Caco-2 (cell line): Measurements from ENCODE around the gene WDR11. TPM values are rescaled to one million over a fixed set of nuclear protein-coding genes. Genes with fewer than 3 reads are reported as not detected.

Source experiments
- BruUV-seq: library from RNA; stranded (reverse); fragments of 400-500 nt; replicated peaks from 2 replicates; lab custom pipeline; 2021; lab: Mats Ljungman, UMichigan
- CTCF ChIA-PET: fragments of 300-600 bp; sonication (Branson Sonifier 250); formaldehyde crosslinking; loops from one replicate; lab custom pipeline; 2022; ENCODE audit warnings: antibody characterized with exemption; lab: Charles Lee
- POLR2A ChIA-PET: fragments of 300-600 bp; sonication (Branson Sonifier 250); formaldehyde crosslinking; loops from one replicate; lab custom pipeline; 2022; ENCODE audit warnings: antibody characterized with exemption; lab: Charles Lee
- DNase-seq, 2 experiments: peaks; one replicate each; pipeline versions ENCODE4 v3.0.0 to v3.0.0-alpha.2; 2020 to 2022
- H3K27me3 ChIP-seq: replicated peaks from 2 replicates; pipeline ENCODE4 v1.6.0; 2011; ENCODE audit warnings: low read length; ENCODE audit not compliant: control insufficient read depth, insufficient read depth
- H3K36me3 ChIP-seq: 2 replicates; pipeline ENCODE4 v1.5.1; 2011; ENCODE audit warnings: low read length; ENCODE audit not compliant: control insufficient read depth, insufficient read depth
- H3K4me1 ChIP-seq: fragments of 250-450 bp; sonication (Bioruptor Pico); 2 replicates; pipeline ENCODE4 v1.5.1; 2020; ENCODE audit warnings: mild to moderate bottlenecking
- H3K4me3 ChIP-seq: 2 replicates; pipeline ENCODE4 v1.5.1; 2011; ENCODE audit warnings: low read depth, mild to moderate bottlenecking, control low read depth, low read length
- H3K9me3 ChIP-seq: fragments of 250-450 bp; sonication (Bioruptor Pico); 2 replicates; pipeline ENCODE4 v1.5.1; 2020; ENCODE audit warnings: mild to moderate bottlenecking, moderate library complexity
- H3K27ac Mint-ChIP-seq: one replicate; pipeline ENCODE4 v1.8.0; 2022; ENCODE audit warnings: mixed read lengths; ENCODE audit not compliant: unreplicated experiment
- H3K27me3 Mint-ChIP-seq: one replicate; pipeline ENCODE4 v1.8.0; 2022; ENCODE audit warnings: mixed read lengths; ENCODE audit not compliant: insufficient read depth, unreplicated experiment
- H3K36me3 Mint-ChIP-seq: one replicate; pipeline ENCODE4 v1.8.0; 2022; ENCODE audit warnings: mild to moderate bottlenecking, mixed read lengths; ENCODE audit not compliant: insufficient read depth, unreplicated experiment
- H3K4me1 Mint-ChIP-seq: one replicate; pipeline ENCODE4 v1.8.0; 2022; ENCODE audit warnings: low read depth, mixed read lengths; ENCODE audit not compliant: unreplicated experiment
- H3K4me3 Mint-ChIP-seq: one replicate; pipeline ENCODE4 v1.8.0; 2022; ENCODE audit warnings: mild to moderate bottlenecking, moderate library complexity, mixed read lengths; ENCODE audit not compliant: unreplicated experiment
- H3K9me3 Mint-ChIP-seq: one replicate; pipeline ENCODE4 v1.8.0; 2022; ENCODE audit warnings: mixed read lengths; ENCODE audit not compliant: unreplicated experiment
- intact Hi-C: fragments of 100-400 bp; cut with micrococcal nuclease; formaldehyde crosslinking; loops from one replicate; pipeline ENCODE4 v1.10.0; 2022; ENCODE audit not compliant: unreplicated experiment
- total RNA-seq: library from RNA; stranded (reverse); gene quantifications from 2 replicates; pipeline ENCODE4 v1.2.3, GENCODE V29; 2022
- TF ChIP-seq, protein P1 (sequence below), 2 experiments: fragments of 200-600 bp in 1 of 2; IDR thresholded peaks; 1 replicate in 1 of 2; 2 replicates in 1 of 2; pipeline versions ENCODE4 v1.5.1 to v1.8.0; 2011 to 2022; ENCODE audit warnings: antibody characterized with exemption in 1 of 2, control low read depth in 1 of 2, inconsistent platforms in 1 of 2, low read depth in 1 of 2, low read length in 1 of 2, mild to moderate bottlenecking in 1 of 2, moderate library complexity in 1 of 2; ENCODE audit not compliant: insufficient read depth in 1 of 2, severe bottlenecking in 1 of 2, unreplicated experiment in 1 of 2

WDR11 gene
- total RNA-seq, 1 experiment from 2014 or later = 59.2 TPM

DNA sequence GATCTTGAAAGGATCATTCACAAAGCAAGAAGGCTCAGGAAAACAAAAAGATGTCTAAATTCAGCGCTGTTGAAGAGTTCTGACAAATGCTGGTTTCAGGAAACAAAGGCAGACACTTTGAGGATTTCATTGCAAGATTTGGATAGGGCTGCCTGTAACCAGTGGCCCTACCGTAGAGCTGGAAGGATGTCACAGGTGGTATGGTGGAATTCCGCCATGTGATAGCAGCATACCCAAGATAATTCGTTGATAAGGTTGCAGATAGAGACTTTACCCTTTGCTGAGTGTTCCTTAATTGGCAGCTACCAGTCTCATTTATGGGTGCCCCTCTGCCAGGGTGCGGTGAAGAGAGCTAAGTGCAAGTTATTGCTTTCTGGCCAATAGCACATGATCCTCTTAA is 100.1 kb downstream of the WDR11 start:
- no peak for DNase-seq
- no peak overlapping the region for H3K4me3 ChIP-seq
- no peaks in the 10 kb centered on the region; the same call in 1 of the 2 replicates for H3K36me3 ChIP-seq
- BruUV-seq = no TSS peak
- intact Hi-C loops = no loop called here
- peaks cover 9% of the 10 kb centered on the region for H3K4me1 ChIP-seq
- ChIA-PET CTCF (no interaction called here), POLR2A (no interaction called here)
- Mint-ChIP-seq H3K27ac (no peak overlapping the region), H3K9me3 (no peaks in the 10 kb centered on the region), H3K4me1 (no peaks in the 10 kb centered on the region), H3K27me3 (no peaks in the 10 kb centered on the region), H3K36me3 (no peaks in the 10 kb centered on the region), H3K4me3 (no peak overlapping the region)
- no peaks in the 10 kb centered on the region for H3K27me3 ChIP-seq
- peaks cover 11% of the 10 kb centered on the region for H3K9me3 ChIP-seq
- TF ChIP-seq, protein P1, sequence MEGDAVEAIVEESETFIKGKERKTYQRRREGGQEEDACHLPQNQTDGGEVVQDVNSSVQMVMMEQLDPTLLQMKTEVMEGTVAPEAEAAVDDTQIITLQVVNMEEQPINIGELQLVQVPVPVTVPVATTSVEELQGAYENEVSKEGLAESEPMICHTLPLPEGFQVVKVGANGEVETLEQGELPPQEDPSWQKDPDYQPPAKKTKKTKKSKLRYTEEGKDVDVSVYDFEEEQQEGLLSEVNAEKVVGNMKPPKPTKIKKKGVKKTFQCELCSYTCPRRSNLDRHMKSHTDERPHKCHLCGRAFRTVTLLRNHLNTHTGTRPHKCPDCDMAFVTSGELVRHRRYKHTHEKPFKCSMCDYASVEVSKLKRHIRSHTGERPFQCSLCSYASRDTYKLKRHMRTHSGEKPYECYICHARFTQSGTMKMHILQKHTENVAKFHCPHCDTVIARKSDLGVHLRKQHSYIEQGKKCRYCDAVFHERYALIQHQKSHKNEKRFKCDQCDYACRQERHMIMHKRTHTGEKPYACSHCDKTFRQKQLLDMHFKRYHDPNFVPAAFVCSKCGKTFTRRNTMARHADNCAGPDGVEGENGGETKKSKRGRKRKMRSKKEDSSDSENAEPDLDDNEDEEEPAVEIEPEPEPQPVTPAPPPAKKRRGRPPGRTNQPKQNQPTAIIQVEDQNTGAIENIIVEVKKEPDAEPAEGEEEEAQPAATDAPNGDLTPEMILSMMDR (IDR thresholded peaks at IDR 0.05; ENCODE audit: insufficient read depth in 1 of 2, low read depth in 1 of 2, low read length in 1 of 2, severe bottlenecking in 1 of 2, unreplicated experiment in 1 of 2) = no peak

DNA sequence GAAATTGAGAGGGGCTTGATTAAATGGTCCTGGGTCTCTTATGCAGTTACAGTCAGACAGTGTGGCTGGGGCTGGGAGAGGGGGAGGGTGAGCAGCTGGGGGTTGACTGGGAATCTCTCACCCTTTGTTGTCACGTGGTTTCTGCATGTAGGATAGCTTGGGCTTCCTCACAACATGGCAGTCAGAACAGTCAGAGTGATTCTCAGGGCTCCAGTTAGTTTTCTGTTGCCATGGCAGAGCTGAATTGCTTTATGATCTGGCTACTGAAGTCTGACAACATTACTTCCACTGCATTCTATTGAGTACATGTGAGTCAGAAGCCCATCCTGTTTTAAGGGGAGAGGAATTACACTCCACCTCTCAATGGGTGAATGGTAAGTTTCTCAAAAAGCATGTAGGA is 102.7 kb downstream of the WDR11 start:
- H3K4me3 ChIP-seq = no peak overlapping the region
- no peak overlapping the region for H3K27ac Mint-ChIP-seq
- peaks cover 9% of the 10 kb centered on the region for H3K4me1 ChIP-seq
- peaks cover 11% of the 10 kb centered on the region for H3K9me3 ChIP-seq
- no peaks in the 10 kb centered on the region for H3K36me3 Mint-ChIP-seq
- POLR2A ChIA-PET = interaction anchor here (0.6 kb wide), 1 partner anchor 28 kb away, joined by 3 read pairs; no protein-coding TSS in a partner anchor
- H3K4me1 Mint-ChIP-seq = no peaks in the 10 kb centered on the region
- no peak for DNase-seq
- no peak overlapping the region for H3K4me3 Mint-ChIP-seq
- CTCF ChIA-PET = no interaction called here
- H3K27me3 ChIP-seq = no peaks in the 10 kb centered on the region
- H3K9me3 Mint-ChIP-seq = no peaks in the 10 kb centered on the region
- TF ChIP-seq, protein P1 (IDR thresholded peaks at IDR 0.05; ENCODE audit: insufficient read depth in 1 of 2, low read depth in 1 of 2, low read length in 1 of 2, severe bottlenecking in 1 of 2, unreplicated experiment in 1 of 2) = no peak
- no peaks in the 10 kb centered on the region; the same call in 1 of the 2 replicates for H3K36me3 ChIP-seq
- intact Hi-C loops = no loop called here
- BruUV-seq = no TSS peak
- no peaks in the 10 kb centered on the region for H3K27me3 Mint-ChIP-seq
